Esophagus muscularis mucosa (tissue), 4 donors: ENCODE results near the gene N4BP2L2. TPM values are rescaled to one million over a fixed set of nuclear protein-coding genes. Genes with fewer than 3 reads are reported as not detected.

Experiments used
- DNase-seq: peaks from one replicate; pipeline ENCODE4 v3.0.0-alpha.2; 2017; ENCODE audit errors: extremely low spot score
- H3K27ac ChIP-seq, 4 donors: fragments of 200-600 bp; sonication (generic); replicated peaks in 1 of 4; 1 replicate in 3 of 4; 2 replicates in 1 of 4; pipeline ENCODE4 v1.5.1; 2016 to 2019; ENCODE audit warnings: mild to moderate bottlenecking in 1 of 4
- H3K27me3 ChIP-seq, 4 donors: fragments of 200-600 bp; sonication (generic); one replicate each; pipeline versions ENCODE4 v1.5.1 to v1.6.0; 2016 to 2019
- H3K36me3 ChIP-seq, 4 donors: fragments of 200-600 bp; sonication (generic); one replicate each; pipeline ENCODE4 v1.5.1; 2016 to 2019
- H3K4me1 ChIP-seq, 4 donors: fragments of 200-600 bp; sonication (generic); one replicate each; pipeline ENCODE4 v1.5.1; 2016 to 2019
- H3K4me3 ChIP-seq, 4 donors: fragments of 200-600 bp; sonication (generic); 1 replicate in 2 of 4; 2 replicates in 2 of 4; pipeline ENCODE4 v1.5.1; 2016 to 2019; ENCODE audit warnings: mild to moderate bottlenecking in 4 of 4, moderate library complexity in 1 of 4
- H3K9me3 ChIP-seq, 4 donors: fragments of 200-600 bp; sonication (generic); 1 replicate in 3 of 4; 2 replicates in 1 of 4; pipeline ENCODE4 v1.5.1; 2016 to 2019
- EP300 ChIP-seq: sonication (generic); formaldehyde crosslinking; IDR thresholded peaks from one replicate; pipeline ENCODE4 v1.6.1; 2017; ENCODE audit warnings: antibody characterized with exemption
- POLR2A ChIP-seq: fragments of 450-650 bp; IDR thresholded peaks from one replicate; pipeline ENCODE4 v1.6.1; 2017; ENCODE audit warnings: antibody characterized with exemption, moderate library complexity, mild to moderate bottlenecking, low read depth
- POLR2AphosphoS5 ChIP-seq, 2 donors: sonication (generic); formaldehyde crosslinking; IDR thresholded peaks; one replicate each; pipeline ENCODE4 v1.6.1; 2017; ENCODE audit warnings: antibody characterized with exemption in 2 of 2
- WGBS: methylation state at CpG from one replicate; pipeline ENCODE4 v1.1.5; 2018; 5-methylcytosine and 5-hydroxymethylcytosine counted together
- intact Hi-C: fragments of 100-400 bp; cut with DNase I; formaldehyde crosslinking; loops from one replicate; pipeline ENCODE4 v1.15.1; 2023
- total RNA-seq, 4 donors: library from RNA; depleted of rRNA; stranded (reverse); fragments of >200 nt; gene quantifications; one replicate each; pipeline versions ENCODE4 v1.1.0 to v1.2.1, GENCODE V29; 2016
- TF ChIP-seq, protein P1 (sequence below), 3 experiments: fragments of 200-600 bp in 2 of 3; fragments of 450-650 bp in 1 of 3; sonication (generic) in 2 of 3; IDR thresholded peaks; one replicate each; pipeline ENCODE4 v1.5.1; 2017 to 2019; ENCODE audit warnings: antibody characterized with exemption in 3 of 3, mild to moderate bottlenecking in 2 of 3, moderate library complexity in 1 of 3

Gene N4BP2L2
- total RNA-seq, 4 donors from 2014 or later: 81.2 to 198 (median 106) TPM

DNA sequence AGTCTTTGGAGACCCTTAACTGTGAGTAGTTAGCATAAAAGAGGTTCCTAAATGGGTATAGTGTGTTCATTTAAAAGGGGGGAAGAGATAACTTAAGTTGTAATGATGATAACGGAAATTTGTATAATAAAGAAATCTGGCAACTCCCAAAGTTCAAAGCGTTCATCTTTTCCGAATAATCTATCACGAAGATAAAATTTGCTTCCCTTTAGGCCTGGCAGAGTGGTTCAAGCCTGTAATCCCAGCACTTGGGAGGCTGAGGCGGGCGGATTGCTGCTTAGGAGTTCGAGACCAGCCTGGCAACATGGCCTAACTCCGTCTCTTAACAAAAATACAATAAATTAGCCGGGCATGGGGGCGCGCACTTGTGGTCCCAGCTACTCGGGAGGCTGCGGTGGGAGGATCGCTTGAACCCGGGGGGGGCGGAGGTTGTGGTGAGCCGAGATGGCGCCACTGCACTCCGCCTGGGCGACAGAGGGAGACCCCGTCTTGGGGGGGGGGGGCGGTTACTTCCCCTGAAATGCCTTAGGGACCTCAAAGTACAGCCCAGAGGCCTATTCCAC, 934 bp downstream of the N4BP2L2 start:
- H3K36me3 ChIP-seq: peaks cover 0 to 13% (median 5%) of the 10 kb centered on the region in 4 donors
- H3K27me3 ChIP-seq: no peaks in the 10 kb centered on the region
- peak overlapping the region; percentile 89 to 96 (median 92) for H3K27ac ChIP-seq
- WGBS: 45% methylated on average over 16 of the region's 22 CpGs
- TF ChIP-seq POLR2AphosphoS5 (IDR thresholded peaks at IDR 0.05): no peak
- TF ChIP-seq, protein P1, sequence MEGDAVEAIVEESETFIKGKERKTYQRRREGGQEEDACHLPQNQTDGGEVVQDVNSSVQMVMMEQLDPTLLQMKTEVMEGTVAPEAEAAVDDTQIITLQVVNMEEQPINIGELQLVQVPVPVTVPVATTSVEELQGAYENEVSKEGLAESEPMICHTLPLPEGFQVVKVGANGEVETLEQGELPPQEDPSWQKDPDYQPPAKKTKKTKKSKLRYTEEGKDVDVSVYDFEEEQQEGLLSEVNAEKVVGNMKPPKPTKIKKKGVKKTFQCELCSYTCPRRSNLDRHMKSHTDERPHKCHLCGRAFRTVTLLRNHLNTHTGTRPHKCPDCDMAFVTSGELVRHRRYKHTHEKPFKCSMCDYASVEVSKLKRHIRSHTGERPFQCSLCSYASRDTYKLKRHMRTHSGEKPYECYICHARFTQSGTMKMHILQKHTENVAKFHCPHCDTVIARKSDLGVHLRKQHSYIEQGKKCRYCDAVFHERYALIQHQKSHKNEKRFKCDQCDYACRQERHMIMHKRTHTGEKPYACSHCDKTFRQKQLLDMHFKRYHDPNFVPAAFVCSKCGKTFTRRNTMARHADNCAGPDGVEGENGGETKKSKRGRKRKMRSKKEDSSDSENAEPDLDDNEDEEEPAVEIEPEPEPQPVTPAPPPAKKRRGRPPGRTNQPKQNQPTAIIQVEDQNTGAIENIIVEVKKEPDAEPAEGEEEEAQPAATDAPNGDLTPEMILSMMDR (IDR thresholded peaks at IDR 0.05): no peak
- DNase-seq: no peak
- H3K9me3 ChIP-seq: no peaks in the 10 kb centered on the region
- intact Hi-C loops: loop anchor here (5.0 kb wide), 1 partner anchor 110 kb away; the partner anchor contains the start of gene N4BP2L1
- peak overlapping the region; percentile 72 to 84 (median 82) for H3K4me3 ChIP-seq
- peaks cover 48 to 55% (median 51%) of the 10 kb centered on the region in 4 donors for H3K4me1 ChIP-seq

DNA sequence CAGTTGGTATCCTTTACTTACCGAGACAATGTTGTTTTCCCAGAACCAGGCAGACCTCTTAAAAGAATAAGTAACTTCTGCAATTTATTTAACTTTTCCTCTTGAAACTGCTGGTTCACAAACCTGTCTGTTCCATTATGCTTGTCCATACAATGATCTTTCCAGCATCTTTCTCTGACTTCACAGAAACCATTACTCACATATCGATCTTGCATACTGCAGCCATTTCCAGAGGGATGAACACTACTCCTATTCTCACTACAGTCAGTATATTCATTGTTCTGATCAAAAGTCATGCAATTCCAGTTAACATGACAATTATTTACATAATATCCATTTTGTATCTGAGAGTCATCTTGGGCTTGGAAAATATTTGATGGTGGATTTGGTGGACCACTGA, 2.8 kb downstream of the N4BP2L2 start:
- intact Hi-C loops: loop anchor here (5.0 kb wide), 1 partner anchor 108 kb away; the partner anchor contains the start of gene N4BP2L1
- Histone ChIP-seq H3K27ac (peak overlapping the region in 1 of 4 donors; percentile 3), H3K4me3 (peak overlapping the region in 1 of 4 donors; percentile 13), H3K27me3 (no peaks in the 10 kb centered on the region), H3K4me1 (peaks cover 62 to 74% (median 70%) of the 10 kb centered on the region in 4 donors), H3K9me3 (no peaks in the 10 kb centered on the region), H3K36me3 (peaks cover 0 to 13% (median 5%) of the 10 kb centered on the region in 4 donors)
- no peak for DNase-seq
- 92% methylated on average over 2 of the region's 2 CpGs for WGBS
- no peak for TF ChIP-seq POLR2A
- TF ChIP-seq POLR2AphosphoS5 (IDR thresholded peaks at IDR 0.05): no peak
- no peak for TF ChIP-seq EP300
- TF ChIP-seq, protein P1 (IDR thresholded peaks at IDR 0.05): no peak

DNA sequence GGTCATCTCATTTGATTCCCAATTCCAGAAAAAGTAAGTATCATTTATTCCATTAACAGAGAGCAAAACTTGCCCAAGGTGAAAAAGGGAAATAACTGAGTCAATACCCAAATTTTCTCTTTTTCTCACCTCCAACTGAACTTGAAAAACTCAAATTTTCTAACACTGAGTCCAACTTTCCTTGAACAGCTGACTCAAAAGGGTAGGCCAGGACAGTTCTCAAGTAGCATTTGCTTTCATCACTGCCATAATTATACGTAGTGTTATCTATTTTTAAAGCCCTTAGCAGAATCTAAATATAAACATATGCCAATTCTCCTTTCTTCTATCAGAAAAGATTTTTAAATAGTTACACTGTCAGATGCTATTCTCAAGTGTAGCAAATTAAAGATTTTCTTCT, 3.5 kb downstream of the N4BP2L2 start:
- Histone ChIP-seq H3K4me3 (peak overlapping the region in 2 of 4 donors; percentile 12 to 13), H3K27ac (no peak overlapping the region), H3K9me3 (no peaks in the 10 kb centered on the region), H3K27me3 (no peaks in the 10 kb centered on the region), H3K36me3 (peaks cover 0 to 13% (median 5%) of the 10 kb centered on the region in 4 donors), H3K4me1 (peaks cover 69 to 81% (median 77%) of the 10 kb centered on the region in 4 donors)
- DNase-seq: no peak
- no peak for TF ChIP-seq POLR2A
- TF ChIP-seq POLR2AphosphoS5 (IDR thresholded peaks at IDR 0.05): no peak
- TF ChIP-seq EP300: no peak
- TF ChIP-seq, protein P1 (IDR thresholded peaks at IDR 0.05): no peak
- WGBS: 43% methylated on average over 1 of the region's 1 CpG
- intact Hi-C loops: loop anchor here (5.0 kb wide), 1 partner anchor 108 kb away; the partner anchor contains the start of gene N4BP2L1

DNA sequence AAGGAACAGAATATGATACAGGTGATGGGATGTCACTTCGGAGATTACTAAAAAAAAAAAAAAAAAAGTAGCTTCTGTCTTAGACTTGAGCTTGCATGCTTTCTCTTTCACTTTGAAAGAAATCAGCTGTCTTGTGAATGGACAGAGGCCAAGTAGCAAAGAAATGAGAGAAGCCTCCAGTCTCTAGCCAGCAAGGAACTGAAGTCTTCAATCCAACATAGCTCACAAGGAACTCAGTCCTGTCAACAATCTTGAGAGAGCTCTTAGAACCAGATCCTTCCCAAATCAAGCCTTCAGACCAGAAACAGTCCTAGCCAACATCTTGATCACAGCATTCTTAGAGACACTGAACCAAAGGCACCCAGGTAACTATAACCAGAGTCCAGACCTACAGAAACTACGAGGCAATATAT, 7.7 kb downstream of the N4BP2L2 start:
- intact Hi-C loops: no loop called here

More for the DNA sequence above, 7.7 kb downstream of the N4BP2L2 start:
- TF ChIP-seq, protein P1 (IDR thresholded peaks at IDR 0.05): no peak
- peak in 1 of 2 donors; percentile 13 for TF ChIP-seq POLR2AphosphoS5 (IDR thresholded peaks at IDR 0.05)
- Histone ChIP-seq H3K4me1 (peaks cover 75 to 92% (median 87%) of the 10 kb centered on the region in 4 donors), H3K36me3 (peaks cover 0 to 5% (median 3%) of the 10 kb centered on the region in 4 donors), H3K27me3 (no peaks in the 10 kb centered on the region), H3K4me3 (peak overlapping the region in 2 of 4 donors; percentile 13 to 28), H3K9me3 (no peaks in the 10 kb centered on the region), H3K27ac (peak overlapping the region; percentile 27 to 65 (median 54))
- DNase-seq: no peak
- WGBS: 42% methylated on average over 2 of the region's 2 CpGs
